Measurements from ENCODE around the gene XPNPEP3. TPM values are rescaled to one million over a fixed set of nuclear protein-coding genes. Genes with fewer than 3 reads are reported as not detected.

The XPNPEP3 gene
- total RNA-seq, 4 donors from 2014 or later: 7.6 to 15.8 (median 10.2) TPM

- WGBS: 1% methylated on average over 12 of the region's 29 CpGs
- Histone ChIP-seq H3K27me3 (no peaks in the 10 kb centered on the region), H3K36me3 (peaks cover 0 to 5% (median 0%) of the 10 kb centered on the region in 4 donors), H3K27ac (replicated peaks in 1 of 4) (peak overlapping the region; percentile 89 to 99 (median 97)), H3K4me1 (peaks cover 52 to 64% (median 59%) of the 10 kb centered on the region in 4 donors), H3K4me3 (peak overlapping the region; percentile 61 to 94 (median 92)), H3K9me3 (no peaks in the 10 kb centered on the region)
- DNase-seq (ENCODE audit: extremely low spot score): no peak
- TF ChIP-seq EP300 (IDR thresholded peaks at IDR 0.05) (no peak), POLR2AphosphoS5 (IDR thresholded peaks at IDR 0.05) (no peak), POLR2A (IDR thresholded peaks at IDR 0.05; ENCODE audit: low read depth) (no peak), CTCF (IDR thresholded peaks at IDR 0.05) (no peak)
- intact Hi-C loops (cut with DNase I): loop anchor here (5.0 kb wide), 2 partner anchors 39 to 579 kb away; partner anchors contain the start of gene SLC25A17
Measured at GRCh38 chr22:40855979-40856512, 902 bp upstream of the XPNPEP3 start.

- Histone ChIP-seq H3K4me3 (peak overlapping the region; percentile 61 to 94 (median 92)), H3K4me1 (peaks cover 41 to 53% (median 47%) of the 10 kb centered on the region in 4 donors), H3K36me3 (peaks cover 0 to 19% (median 5%) of the 10 kb centered on the region in 4 donors), H3K27me3 (no peaks in the 10 kb centered on the region), H3K9me3 (no peaks in the 10 kb centered on the region), H3K27ac (replicated peaks in 1 of 4) (peak overlapping the region; percentile 89 to 99 (median 97))
- whole genome bisulfite sequencing: 9% methylated on average over 17 of the region's 18 CpGs
- intact Hi-C loops (cut with DNase I): loop anchor here (5.0 kb wide), 2 partner anchors 40 to 580 kb away; partner anchors contain the start of gene SLC25A17
- TF ChIP-seq POLR2A (IDR thresholded peaks at IDR 0.05; ENCODE audit: low read depth): no peak
- TF ChIP-seq EP300 (IDR thresholded peaks at IDR 0.05): no peak
- TF ChIP-seq CTCF (IDR thresholded peaks at IDR 0.05): no peak
- TF ChIP-seq POLR2AphosphoS5 (IDR thresholded peaks at IDR 0.05): no peak
- DNase-seq (ENCODE audit: extremely low spot score): no peak
Measured at GRCh38 chr22:40857309-40857855, 434 bp downstream of the XPNPEP3 start.

- no peak for TF ChIP-seq POLR2AphosphoS5 (IDR thresholded peaks at IDR 0.05)
- TF ChIP-seq CTCF (IDR thresholded peaks at IDR 0.05): no peak
- TF ChIP-seq EP300 (IDR thresholded peaks at IDR 0.05): no peak
- TF ChIP-seq POLR2A (IDR thresholded peaks at IDR 0.05; ENCODE audit: low read depth): no peak
- H3K4me1 ChIP-seq: peaks cover 10 to 19% (median 15%) of the 10 kb centered on the region in 4 donors
- WGBS: 97% methylated on average over 3 of the region's 3 CpGs
- DNase-seq (ENCODE audit: extremely low spot score): no peak
- intact Hi-C loops (cut with DNase I): no loop called here
- peaks cover 0 to 19% (median 5%) of the 10 kb centered on the region in 4 donors for H3K36me3 ChIP-seq
- no peaks in the 10 kb centered on the region for H3K27me3 ChIP-seq
- no peak within 1 kb of the TSS for H3K4me3 ChIP-seq
- no peak within 1 kb of the TSS for H3K27ac ChIP-seq (replicated peaks in 1 of 4)
- H3K9me3 ChIP-seq: no peaks in the 10 kb centered on the region
Measured at GRCh38 chr22:40862013-40862412, 5.1 kb downstream of the XPNPEP3 start, which contains the start of gene DNAJB7. Gene DNAJB7 (minus strand): TSS chr22:40862113. CDS start chr22:40861994, 119 bp downstream.

- Histone ChIP-seq H3K9me3 (no peaks in the 10 kb centered on the region), H3K27me3 (no peaks in the 10 kb centered on the region), H3K4me1 (peaks cover 8 to 17% (median 12%) of the 10 kb centered on the region in 4 donors), H3K27ac (replicated peaks in 1 of 4) (no peak overlapping the region), H3K36me3 (peaks cover 0 to 19% (median 5%) of the 10 kb centered on the region in 4 donors), H3K4me3 (no peak overlapping the region)
- 92% methylated on average over 2 of the region's 2 CpGs for WGBS
- DNase-seq (ENCODE audit: extremely low spot score): no peak
- TF ChIP-seq CTCF (IDR thresholded peaks at IDR 0.05) (no peak), POLR2A (IDR thresholded peaks at IDR 0.05; ENCODE audit: low read depth) (no peak), POLR2AphosphoS5 (IDR thresholded peaks at IDR 0.05) (no peak), EP300 (IDR thresholded peaks at IDR 0.05) (no peak)
- intact Hi-C loops (cut with DNase I): no loop called here
Measured at GRCh38 chr22:40862537-40862936, 5.6 kb downstream of the XPNPEP3 start.

All from esophagus muscularis mucosa (tissue), 4 donors.